SKM-1 treated with dmso at 0.1 percent for 144 hours (cell line): ENCODE data around the gene PABPC3.
A peak's percentile ranks its signal among the peaks of the same experiment; 100 is the strongest.

Source experiments
- DNase-seq: peaks from one replicate; lab custom pipeline; 2025; ENCODE audit not compliant: unreplicated experiment; lab: John Stamatoyannopoulos, UW

PABPC3 gene

DNA sequence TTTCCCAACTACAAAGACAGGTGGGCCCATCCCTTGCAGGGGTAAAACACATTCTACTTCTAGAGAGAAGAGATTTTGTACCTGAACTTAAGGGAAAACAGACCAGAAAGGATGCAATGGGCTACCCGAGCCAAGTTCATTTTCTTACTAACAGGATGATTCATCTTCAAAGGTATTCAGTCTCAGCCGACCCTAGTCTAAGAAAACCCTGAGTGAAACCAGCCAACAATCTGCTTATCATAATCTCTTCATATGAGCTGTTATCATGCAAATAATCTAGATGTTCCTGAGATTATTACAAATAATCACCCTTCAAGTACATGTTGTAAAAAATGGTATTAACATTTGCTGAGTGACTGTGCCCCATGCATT is 15.6 kb downstream of the PABPC3 start:
- DNase-seq, result no peak

DNA sequence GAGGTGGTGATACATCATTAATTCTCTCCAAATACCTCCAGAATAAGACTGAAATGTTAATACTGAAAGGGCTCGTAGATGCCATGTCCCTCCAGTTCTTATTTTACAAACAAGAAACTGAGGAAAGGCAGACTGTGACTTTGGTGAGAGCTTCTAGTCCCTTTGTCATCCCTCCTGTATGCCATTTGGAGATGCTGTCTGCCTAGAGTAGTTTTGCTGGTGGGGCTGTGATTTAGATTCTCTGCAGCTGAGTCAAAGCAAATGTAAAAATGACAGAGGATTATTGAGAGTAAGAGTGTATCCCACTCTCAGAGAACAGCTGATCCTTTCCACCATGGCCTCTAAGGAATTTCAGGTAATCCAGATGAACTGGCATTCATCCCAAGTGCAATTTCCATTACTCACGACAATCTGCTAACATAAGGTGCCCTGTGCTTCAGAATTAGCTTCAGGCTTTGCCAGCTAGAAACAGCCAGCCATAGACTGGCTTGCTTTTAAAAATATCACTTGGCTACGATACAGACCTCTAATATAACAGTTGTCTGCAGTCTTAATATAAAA is 16.8 kb downstream of the PABPC3 start:
- DNase-seq, result no peak

DNA sequence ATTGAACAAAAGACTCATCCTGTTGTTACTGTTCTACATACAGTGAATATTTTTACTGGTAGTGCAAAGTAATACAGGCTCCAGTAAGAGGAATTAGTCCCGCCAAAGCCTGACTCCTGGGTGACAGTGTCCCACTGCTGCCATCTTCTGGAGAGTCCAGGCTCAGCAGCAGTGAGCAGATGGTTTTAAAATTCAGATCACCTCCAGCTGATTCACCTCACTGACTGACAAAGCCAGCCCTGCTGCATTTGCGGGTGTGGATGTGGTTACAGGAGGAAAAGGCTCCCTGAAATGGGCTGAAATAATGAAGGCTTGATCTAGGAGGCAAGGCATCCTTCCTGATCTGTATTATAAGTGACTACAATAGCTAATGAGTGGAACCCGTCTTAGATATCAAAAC is 18.3 kb downstream of the PABPC3 start:
- DNase-seq, result peak; percentile 73

DNA sequence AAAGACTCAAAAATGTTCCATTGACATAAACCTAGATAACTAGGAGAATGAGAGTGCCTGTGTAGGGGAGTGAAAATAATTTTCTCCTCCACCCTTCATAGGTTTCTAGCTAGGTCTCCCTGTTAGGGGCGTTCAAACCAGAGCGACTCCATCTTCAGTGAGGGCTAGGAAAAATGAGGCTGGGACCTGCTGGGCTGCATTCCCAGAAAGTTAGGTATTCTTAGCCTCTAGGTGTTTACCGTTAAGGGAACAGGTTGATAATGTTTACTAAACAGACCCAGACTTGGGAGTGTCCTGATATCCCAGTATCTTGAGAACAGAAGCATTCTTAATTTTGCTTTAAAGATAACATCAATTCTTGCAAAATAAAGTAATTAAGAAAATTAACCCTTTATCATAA is 20.1 kb downstream of the PABPC3 start:
- DNase-seq, result no peak

DNA sequence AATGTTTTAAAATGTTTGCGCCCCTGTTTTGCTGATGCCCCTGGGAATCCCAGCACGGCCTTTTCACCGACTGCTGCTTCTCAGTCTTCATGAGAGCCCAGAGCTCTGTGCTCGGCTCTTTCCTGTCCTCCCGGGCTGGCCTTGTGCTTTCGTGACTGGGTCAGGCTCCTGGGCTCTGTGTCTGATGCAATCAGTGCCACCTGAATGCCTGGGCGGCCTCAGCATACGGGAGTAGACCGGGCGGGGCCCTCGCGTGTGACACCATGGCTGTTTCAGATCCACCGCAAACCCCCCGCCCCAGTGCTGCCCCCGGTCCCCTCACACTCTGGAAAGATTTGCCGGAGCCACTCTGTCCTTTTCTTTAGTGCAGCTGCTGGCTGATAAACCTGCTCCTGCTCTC is 21.4 kb downstream of the PABPC3 start:
- no peak for DNase-seq

DNA sequence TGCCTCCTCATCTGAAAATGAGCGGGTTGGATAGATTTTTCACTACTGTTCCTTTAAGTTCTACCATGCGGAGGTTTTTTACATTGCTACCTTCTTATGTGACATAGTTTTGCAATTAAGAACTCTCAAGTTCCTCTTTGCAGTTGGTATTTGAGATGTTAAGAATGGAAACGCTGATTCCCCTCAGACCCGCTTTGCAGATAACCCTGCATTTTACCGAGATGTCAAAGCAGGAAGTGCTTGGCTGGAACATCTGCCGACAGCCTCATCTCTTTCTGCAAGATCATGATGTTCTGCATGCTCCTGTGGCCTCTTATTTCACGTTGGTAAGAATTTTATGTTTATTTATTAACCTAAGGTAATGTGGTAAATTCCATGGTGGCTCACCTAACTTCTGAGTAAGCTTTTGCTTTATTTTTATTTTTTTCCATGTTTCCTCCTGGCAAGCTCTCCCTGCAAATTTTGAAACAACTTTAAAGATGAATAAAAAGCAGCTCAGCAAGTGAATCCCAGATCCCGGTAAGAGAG is 22.5 kb downstream of the PABPC3 start:
- DNase-seq, result peak; percentile 67

DNA sequence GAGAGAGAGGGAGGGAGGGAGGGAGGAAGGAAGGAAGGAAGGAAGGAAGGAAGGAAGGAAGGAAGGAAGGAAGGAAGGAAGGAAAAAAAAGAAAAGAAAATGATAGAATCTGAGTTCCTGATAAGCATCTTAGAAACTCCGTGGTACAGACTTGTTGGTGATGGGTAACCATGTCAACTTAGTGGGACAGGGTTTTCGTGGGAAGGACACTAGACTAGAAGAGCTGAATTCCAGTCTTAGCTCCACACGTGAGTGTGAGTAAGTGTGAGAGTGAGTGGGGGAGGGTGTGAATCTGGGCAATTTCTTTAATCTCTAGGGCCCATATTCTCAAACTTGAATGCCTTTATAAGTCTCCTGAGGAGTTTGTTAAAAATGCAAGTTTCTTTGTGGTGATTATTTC is 35.0 kb downstream of the PABPC3 start:
- no peak for DNase-seq

DNA sequence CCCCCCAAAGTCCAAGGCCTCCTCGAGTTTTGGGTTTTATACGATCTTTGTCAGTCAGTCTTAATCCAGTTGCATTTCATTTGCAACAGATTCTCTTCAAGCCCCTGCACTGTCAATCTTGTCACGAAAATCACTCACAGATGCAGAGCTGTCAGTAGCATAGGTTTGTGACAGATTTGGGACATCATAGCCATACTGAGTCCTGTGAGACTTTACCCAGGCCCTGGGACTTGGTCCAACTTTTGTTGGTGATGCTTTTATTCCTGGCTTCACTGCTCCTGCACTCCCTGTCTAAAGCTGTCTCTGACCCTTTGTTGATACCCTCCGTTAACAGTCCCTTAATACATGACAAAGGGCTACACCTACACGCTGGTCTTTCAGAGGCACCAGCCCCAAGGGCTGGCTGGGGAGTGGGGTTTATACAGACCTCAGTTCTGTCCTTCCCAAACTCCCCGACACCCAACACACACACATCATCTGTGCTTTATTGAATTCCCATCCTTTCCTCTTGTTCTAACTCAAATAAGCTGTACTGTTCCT is 36.0 kb downstream of the PABPC3 start:
- DNase-seq, result no peak

DNA sequence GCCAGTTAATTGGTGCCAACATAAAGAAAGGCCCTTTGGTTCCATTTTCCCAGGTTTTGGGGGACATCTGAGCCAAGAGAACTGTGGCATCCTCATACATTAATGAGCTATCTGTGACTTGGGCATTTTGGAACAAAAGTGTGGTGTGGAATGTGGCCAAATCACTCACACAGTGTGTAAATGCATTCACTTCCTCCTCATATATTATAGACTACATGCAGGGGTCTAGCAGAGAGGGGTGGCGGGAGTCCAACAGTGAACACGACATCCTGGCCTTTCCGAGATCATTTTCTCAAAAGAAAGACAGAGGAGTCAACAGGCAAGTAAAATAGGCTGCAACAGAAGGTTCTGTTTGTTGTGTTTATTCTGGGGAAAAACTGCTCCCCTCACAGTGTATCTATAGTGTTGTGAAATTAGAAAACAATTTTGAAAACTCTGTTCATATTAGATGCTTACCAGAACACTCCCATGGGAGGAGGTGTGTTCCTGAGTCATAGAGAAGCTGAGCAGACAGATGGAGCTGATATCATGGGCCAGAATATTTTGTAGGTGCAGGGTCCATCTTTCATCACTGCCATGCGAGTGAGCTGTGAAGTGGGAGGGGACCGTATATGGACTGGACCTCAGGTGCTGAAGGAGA is 36.9 kb downstream of the PABPC3 start:
- no peak for DNase-seq

DNA sequence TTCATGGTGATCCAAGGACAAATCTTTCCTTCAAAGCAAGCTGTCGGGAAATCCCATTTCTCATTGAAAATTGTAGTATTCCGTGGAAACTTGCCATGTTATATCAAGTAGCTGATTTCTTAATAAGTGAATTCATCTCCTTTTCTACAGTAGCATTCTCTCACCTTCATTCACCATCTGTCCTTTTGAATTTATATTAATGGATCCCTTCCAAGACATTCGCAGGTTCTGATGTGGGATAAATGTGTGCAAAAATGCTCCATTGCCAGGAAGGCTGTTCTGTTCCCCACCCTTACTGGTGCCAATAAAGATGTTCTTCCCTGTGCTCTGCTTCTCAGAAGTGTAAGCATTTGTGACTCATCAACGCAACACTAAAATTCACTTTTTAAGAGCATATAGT is 40.0 kb downstream of the PABPC3 start:
- DNase-seq, result no peak

DNA sequence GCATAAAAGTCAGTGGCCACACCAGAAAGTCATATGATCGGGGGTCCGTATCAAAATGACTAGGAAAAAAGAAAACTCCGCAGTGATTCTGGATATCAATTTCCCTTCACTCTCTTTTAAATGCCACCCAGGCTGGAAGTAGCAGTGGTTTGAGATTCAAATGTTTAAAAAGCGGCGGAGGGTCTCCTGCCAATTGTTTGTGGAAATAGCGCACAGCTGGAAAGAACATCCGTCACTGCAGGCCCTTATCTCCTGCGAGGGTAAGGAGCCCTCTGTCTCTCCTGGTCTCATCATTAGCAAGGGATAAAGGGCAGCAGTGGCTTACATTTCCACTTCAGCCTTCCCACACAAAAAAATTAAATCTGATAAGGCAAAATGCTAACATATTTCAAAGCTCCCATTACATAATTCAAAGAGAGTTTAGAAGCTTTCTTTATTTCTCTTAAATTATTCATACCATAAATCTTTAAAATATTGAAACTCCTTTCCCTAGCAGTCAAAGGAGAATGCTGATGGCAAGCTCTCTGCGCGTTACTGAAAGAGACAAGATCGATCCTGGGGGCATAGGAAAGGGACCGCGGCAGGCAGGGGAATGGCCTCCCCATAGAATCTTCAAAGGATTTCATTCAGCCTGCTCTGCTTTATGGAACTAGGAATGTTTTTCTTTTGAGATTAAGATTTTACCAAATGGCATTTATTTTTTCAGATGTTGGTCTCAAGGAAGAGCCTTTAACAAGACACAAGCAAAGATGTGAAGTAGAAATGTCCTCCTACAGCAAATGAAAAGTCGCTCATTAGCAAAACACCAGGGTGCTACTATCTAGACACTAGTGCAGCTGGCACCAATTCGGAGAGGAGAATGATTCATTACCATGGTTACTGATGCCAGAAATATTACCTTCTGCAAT is 41.2 kb downstream of the PABPC3 start:
- DNase-seq, result no peak

DNA sequence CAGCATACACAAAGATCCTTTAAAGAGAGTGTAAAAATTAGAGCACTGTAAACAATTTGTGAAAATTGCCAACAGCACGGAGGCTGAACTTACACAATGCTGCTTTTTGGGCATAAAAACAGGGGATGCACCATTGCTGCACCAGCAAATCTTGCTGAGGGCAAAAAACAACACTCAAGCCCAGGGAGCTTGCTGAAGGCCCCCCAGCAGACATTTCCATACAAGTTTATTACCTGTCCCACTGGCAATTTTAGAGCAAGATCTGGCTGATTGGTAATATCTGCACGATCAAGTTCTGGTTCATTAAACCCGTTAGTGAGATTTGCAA is 41.8 kb downstream of the PABPC3 start:
- DNase-seq, result no peak

DNA sequence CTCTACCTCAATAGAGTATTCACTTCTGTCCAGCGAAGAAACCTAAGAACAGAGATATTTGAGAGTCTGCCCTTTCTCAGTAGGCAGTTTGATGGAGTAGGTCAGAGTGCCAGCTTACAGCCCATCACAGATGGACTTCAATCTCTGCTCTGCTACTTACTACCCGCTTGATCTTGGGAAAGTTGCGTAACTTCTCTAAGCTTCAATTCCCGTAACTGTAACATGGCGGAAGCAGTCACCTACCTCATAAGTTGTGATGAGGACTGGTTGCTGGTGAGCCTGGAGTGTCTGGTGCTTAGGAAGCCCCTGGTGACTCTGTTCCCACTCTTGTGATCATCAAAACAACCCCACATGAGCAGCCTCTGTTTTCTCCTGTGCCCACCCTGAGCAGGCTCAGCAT is 45.1 kb downstream of the PABPC3 start:
- DNase-seq, result no peak

DNA sequence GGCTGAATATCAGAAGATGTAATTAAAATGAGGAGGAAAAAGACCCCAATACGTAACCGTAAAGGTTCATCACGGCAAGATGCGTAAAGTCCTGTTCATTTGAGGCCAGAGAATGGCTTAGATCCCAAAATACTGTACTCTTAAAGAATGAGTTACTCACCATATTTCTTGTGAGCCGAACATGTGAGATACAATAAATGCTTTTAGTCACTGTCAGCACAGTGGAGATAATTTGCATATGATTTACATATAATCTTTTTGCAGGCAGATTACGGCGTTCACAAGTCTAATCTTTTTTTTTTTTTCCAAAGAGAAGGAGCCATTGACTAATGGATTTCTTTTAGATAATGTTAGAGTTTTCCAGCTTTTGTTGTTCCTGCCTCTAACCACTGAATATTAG is 47.8 kb downstream of the PABPC3 start:
- no peak for DNase-seq

DNA sequence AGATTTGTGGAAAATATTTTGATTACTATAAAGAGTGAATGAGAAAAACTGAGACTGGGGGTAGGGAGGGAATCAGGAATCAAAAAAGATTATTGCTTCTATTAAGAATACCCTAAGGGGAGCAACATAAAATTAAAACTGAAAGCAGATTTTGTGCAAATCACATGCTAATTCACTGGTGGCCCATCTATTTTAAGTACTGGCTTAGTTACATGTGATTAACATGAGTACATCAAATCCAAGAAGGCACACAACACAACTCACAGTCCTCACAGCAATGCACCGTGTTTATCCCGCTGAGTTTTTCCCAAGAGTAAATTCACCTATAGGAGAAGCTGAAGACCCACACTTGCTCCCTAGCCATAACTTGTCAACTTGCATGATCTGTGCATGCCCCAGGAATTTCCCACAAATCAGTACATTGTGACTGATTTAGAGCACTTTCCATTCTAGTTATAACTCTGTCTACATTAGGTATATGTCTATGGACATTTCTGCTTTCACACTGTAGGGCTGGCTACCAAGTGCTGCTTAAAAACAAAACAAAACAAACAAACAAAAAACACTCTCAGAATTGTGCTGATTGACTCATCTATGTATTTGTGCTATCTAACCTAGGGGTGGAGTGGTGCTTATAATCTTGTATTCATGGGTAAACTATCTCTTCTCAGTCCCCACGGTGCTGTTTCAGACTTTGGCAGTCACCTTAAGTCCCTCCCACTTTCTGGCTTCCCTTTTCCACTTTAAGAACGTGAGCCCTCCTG is 51.9 kb downstream of the PABPC3 start:
- no peak for DNase-seq

DNA sequence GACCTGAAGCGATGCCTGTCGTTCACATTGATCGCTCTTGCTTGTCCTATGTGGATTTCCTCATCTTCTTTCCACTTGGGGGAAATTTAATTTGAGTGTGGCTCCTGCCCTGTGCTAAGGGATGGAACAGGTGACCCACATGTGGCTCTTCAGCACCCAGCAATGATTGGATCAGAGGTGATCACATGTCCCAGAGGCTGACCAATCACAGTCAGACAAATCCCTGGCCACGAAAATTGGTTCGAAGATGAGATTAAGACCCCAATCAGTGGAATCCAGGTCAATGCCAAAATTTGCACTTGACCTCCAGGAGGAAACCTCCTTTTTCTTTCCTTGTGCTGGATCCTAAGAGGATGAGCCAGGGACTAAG is 52.5 kb downstream of the PABPC3 start:
- no peak for DNase-seq
